Activated CD8-positive, alpha-beta memory T cell treated with anti-CD3 and anti-CD28 coated beads for 48 hours (primary cell): ENCODE data around the gene AP4E1.
"Not testable (repeated sequence)": the region's sequence is repeated elsewhere in the genome, so short reads cannot be mapped to it uniquely, and the experiment has no call there.

Source experiments
- DNase-seq, 3 experiments: peaks; one replicate each; pipeline ENCODE4 v3.0.0-alpha.2; 2020; ENCODE audit warnings: low read depth in 2 of 3, low spot score in 2 of 3

The AP4E1 gene

GRCh38 chr15:50888054-50888453 lies 20.4 kb upstream of the AP4E1 start:
- no peak for DNase-seq

- DNase-seq: no peak
Measured at GRCh38 chr15:50889589-50889988, 18.9 kb upstream of the AP4E1 start.

GRCh38 chr15:50890751-50891150 lies 17.7 kb upstream of the AP4E1 start:
- DNase-seq: no peak

- no peak for DNase-seq
Measured at GRCh38 chr15:50891159-50891558, 17.3 kb upstream of the AP4E1 start.

GRCh38 chr15:50893976-50894375 lies 14.5 kb upstream of the AP4E1 start:
- DNase-seq: no peak

- DNase-seq: not testable (repeated sequence)
Measured at GRCh38 chr15:50901390-50901789, 7.1 kb upstream of the AP4E1 start.

- no peak for DNase-seq
Measured at GRCh38 chr15:50904211-50904610, 4.3 kb upstream of the AP4E1 start.

- DNase-seq: no peak
Measured at GRCh38 chr15:50905055-50905454, 3.4 kb upstream of the AP4E1 start.

- DNase-seq: peak; percentile 33 to 55 (median 45)
Measured at GRCh38 chr15:50906954-50907600, 1.4 kb upstream of the AP4E1 start.

GRCh38 chr15:50907601-50908208 lies 778 bp upstream of the AP4E1 start:
- peak in 1 of 3 experiments; percentile 18 for DNase-seq

GRCh38 chr15:50909010-50909317 lies 481 bp downstream of the AP4E1 start:
- no peak for DNase-seq

GRCh38 chr15:50910426-50910795 lies 1.9 kb downstream of the AP4E1 start:
- not testable (repeated sequence) for DNase-seq

GRCh38 chr15:50911001-50911400 lies 2.5 kb downstream of the AP4E1 start:
- no peak for DNase-seq

- no peak for DNase-seq
Measured at GRCh38 chr15:50911621-50912020, 3.1 kb downstream of the AP4E1 start.

- no peak for DNase-seq
Measured at GRCh38 chr15:50916400-50916799, 7.9 kb downstream of the AP4E1 start.

- DNase-seq: not testable (repeated sequence)
Measured at GRCh38 chr15:50919359-50919758, 10.9 kb downstream of the AP4E1 start.

GRCh38 chr15:50925281-50925680 lies 16.8 kb downstream of the AP4E1 start:
- DNase-seq: no peak

- DNase-seq: no peak
Measured at GRCh38 chr15:50929062-50929461, 20.6 kb downstream of the AP4E1 start.

GRCh38 chr15:50930792-50931191 lies 22.3 kb downstream of the AP4E1 start:
- no peak for DNase-seq

- no peak for DNase-seq
Measured at GRCh38 chr15:50933341-50933740, 24.9 kb downstream of the AP4E1 start.

- no peak for DNase-seq
Measured at GRCh38 chr15:50938525-50938924, 30.0 kb downstream of the AP4E1 start.

- DNase-seq: no peak
Measured at GRCh38 chr15:50939911-50940310, 31.4 kb downstream of the AP4E1 start.

GRCh38 chr15:50940506-50940905 lies 32.0 kb downstream of the AP4E1 start:
- DNase-seq: no peak
